ENCODE results near the gene KCNJ10. TPM values are rescaled to one million over a fixed set of nuclear protein-coding genes. Genes with fewer than 3 reads are reported as not detected.

KCNJ10 gene
- total RNA-seq, 1 donor from 2014 or later: not detected

GRCh38 chr1:159957824-159958268 lies 112.1 kb downstream of the KCNJ10 start:
- Mint-ChIP-seq H3K4me3 (ENCODE audit: unreplicated experiment) (no peak overlapping the region), H3K36me3 (ENCODE audit: unreplicated experiment) (no peaks in the 10 kb centered on the region), H3K27me3 (ENCODE audit: unreplicated experiment) (peaks cover 2% of the 10 kb centered on the region), H3K27ac (ENCODE audit: unreplicated experiment) (no peak overlapping the region), H3K4me1 (ENCODE audit: low read depth, unreplicated experiment) (no peaks in the 10 kb centered on the region), H3K9me3 (ENCODE audit: unreplicated experiment) (peaks cover 4% of the 10 kb centered on the region)
- TF ChIP-seq CTCF (IDR thresholded peaks at IDR 0.05; ENCODE audit: partially characterized antibody, unreplicated experiment): no peak
- DNase-seq: no peak

- TF ChIP-seq CTCF (IDR thresholded peaks at IDR 0.05; ENCODE audit: partially characterized antibody, unreplicated experiment): no peak
- no peaks in the 10 kb centered on the region for H3K4me1 Mint-ChIP-seq (ENCODE audit: low read depth, unreplicated experiment)
- H3K27me3 Mint-ChIP-seq (ENCODE audit: unreplicated experiment): peaks cover 7% of the 10 kb centered on the region
- DNase-seq: no peak
- H3K4me3 Mint-ChIP-seq (ENCODE audit: unreplicated experiment): no peak overlapping the region
- H3K9me3 Mint-ChIP-seq (ENCODE audit: unreplicated experiment): peaks cover 5% of the 10 kb centered on the region
- H3K27ac Mint-ChIP-seq (ENCODE audit: unreplicated experiment): no peak overlapping the region
- H3K36me3 Mint-ChIP-seq (ENCODE audit: unreplicated experiment): no peaks in the 10 kb centered on the region
These were observed 114.5 kb downstream of the KCNJ10 start for GRCh38 chr1:159955456-159955855.

- Mint-ChIP-seq H3K27ac (ENCODE audit: unreplicated experiment) (no peak within 1 kb of the TSS), H3K27me3 (ENCODE audit: unreplicated experiment) (peaks cover 7% of the 10 kb centered on the region), H3K4me3 (ENCODE audit: unreplicated experiment) (no peak within 1 kb of the TSS), H3K9me3 (ENCODE audit: unreplicated experiment) (peaks cover 7% of the 10 kb centered on the region), H3K4me1 (ENCODE audit: low read depth, unreplicated experiment) (no peaks in the 10 kb centered on the region), H3K36me3 (ENCODE audit: unreplicated experiment) (no peaks in the 10 kb centered on the region)
- no peak for TF ChIP-seq CTCF (IDR thresholded peaks at IDR 0.05; ENCODE audit: partially characterized antibody, unreplicated experiment)
- no peak for DNase-seq
These were observed 116.1 kb downstream of the KCNJ10 start, which contains the start of gene SLAMF9 for GRCh38 chr1:159953536-159954515. TSS of gene SLAMF9 (minus strand) at chr1:159954237. CDS start at chr1:159954137, 100 bp downstream.

GRCh38 chr1:159952932-159953331 lies 117.0 kb downstream of the KCNJ10 start:
- Mint-ChIP-seq H3K27me3 (ENCODE audit: unreplicated experiment) (peaks cover 8% of the 10 kb centered on the region), H3K9me3 (ENCODE audit: unreplicated experiment) (peaks cover 9% of the 10 kb centered on the region), H3K4me1 (ENCODE audit: low read depth, unreplicated experiment) (no peaks in the 10 kb centered on the region), H3K4me3 (ENCODE audit: unreplicated experiment) (no peak overlapping the region), H3K27ac (ENCODE audit: unreplicated experiment) (no peak overlapping the region), H3K36me3 (ENCODE audit: unreplicated experiment) (no peaks in the 10 kb centered on the region)
- DNase-seq: no peak
- no peak for TF ChIP-seq CTCF (IDR thresholded peaks at IDR 0.05; ENCODE audit: partially characterized antibody, unreplicated experiment)

GRCh38 chr1:159951551-159951950 lies 118.4 kb downstream of the KCNJ10 start:
- DNase-seq: no peak
- TF ChIP-seq CTCF (IDR thresholded peaks at IDR 0.05; ENCODE audit: partially characterized antibody, unreplicated experiment): no peak
- H3K27ac Mint-ChIP-seq (ENCODE audit: unreplicated experiment): no peak overlapping the region
- no peaks in the 10 kb centered on the region for H3K36me3 Mint-ChIP-seq (ENCODE audit: unreplicated experiment)
- no peak overlapping the region for H3K4me3 Mint-ChIP-seq (ENCODE audit: unreplicated experiment)
- no peaks in the 10 kb centered on the region for H3K4me1 Mint-ChIP-seq (ENCODE audit: low read depth, unreplicated experiment)
- peaks cover 9% of the 10 kb centered on the region for H3K9me3 Mint-ChIP-seq (ENCODE audit: unreplicated experiment)
- peaks cover 8% of the 10 kb centered on the region for H3K27me3 Mint-ChIP-seq (ENCODE audit: unreplicated experiment)
